Left hindlimb (tissue), 1 donor: Measurements from ENCODE around the gene MAGEA9.
A peak's percentile ranks its signal among the peaks of the same experiment; 100 is the strongest.
"Not testable (repeated sequence)": the region's sequence is repeated elsewhere in the genome, so short reads cannot be mapped to it uniquely, and the experiment has no call there.

ENCODE experiments used
- DNase-seq: peaks from one replicate; pipeline ENCODE4 v3.0.0-alpha.2; 2018

MAGEA9 gene

GRCh38 chrX:149818652-149819051 is 36.9 kb downstream of the MAGEA9 start:
- DNase-seq = no peak

GRCh38 chrX:149819371-149819770 is 37.6 kb downstream of the MAGEA9 start:
- no peak for DNase-seq

GRCh38 chrX:149825424-149825823 is 43.7 kb downstream of the MAGEA9 start:
- DNase-seq = no peak

GRCh38 chrX:149827254-149827653 is 45.5 kb downstream of the MAGEA9 start:
- DNase-seq = no peak

- no peak for DNase-seq
Measured at GRCh38 chrX:149829751-149830191, 48.0 kb downstream of the MAGEA9 start.

GRCh38 chrX:149830192-149830873 is 48.6 kb downstream of the MAGEA9 start:
- DNase-seq = peak; percentile 31

GRCh38 chrX:149831473-149831872 is 49.7 kb downstream of the MAGEA9 start:
- DNase-seq = no peak

GRCh38 chrX:149836728-149837127 is 55.0 kb downstream of the MAGEA9 start:
- not testable (repeated sequence) for DNase-seq

GRCh38 chrX:149837167-149837566 is 55.4 kb downstream of the MAGEA9 start:
- DNase-seq = no peak
